HepG2 (cell line): ENCODE data around the gene ANKRD52. TPM values are rescaled to one million over a fixed set of nuclear protein-coding genes. Genes with fewer than 3 reads are reported as not detected.

ENCODE experiments used
- ATAC-seq: fragments of 200-7000 bp; cut with Tn5 transposase; 3 replicates; pipeline ENCODE4 v1.9.1; 2020; ENCODE audit warnings: mild to moderate bottlenecking, moderate library complexity
- BruUV-seq: library from RNA; stranded (reverse); fragments of 400-500 nt; replicated peaks from 2 replicates; lab custom pipeline; 2021; lab: Mats Ljungman, UMichigan
- CTCF ChIA-PET: fragments of 300-600 bp; formaldehyde crosslinking; extraction: SDS; loops from one replicate; lab custom pipeline; 2021; ENCODE audit warnings: low total read pairs, inconsistent platforms, low intra/inter-chr PET ratio; lab: Yijun Ruan, JAX
- POLR2A ChIA-PET: fragments of 350-600 bp; sonication (Branson Sonifier 250); formaldehyde crosslinking; loops from one replicate; lab custom pipeline; 2020; ENCODE audit warnings: antibody characterized with exemption, inconsistent platforms; lab: Yijun Ruan, JAX
- DNase-seq: peaks from one replicate; pipeline ENCODE4 v3.0.0-alpha.2; 2015; ENCODE audit warnings: low spot score
- FAIRE-seq: peaks from 3 replicates; lab custom pipeline; 2011; peaks lifted over from hg19 to GRCh38; lab: Jason Lieb, UNC
- H2AFZ ChIP-seq: one replicate; pipeline ENCODE4 v1.6.1; 2011; ENCODE audit warnings: low read length, inconsistent platforms
- H3K27ac ChIP-seq: fragments of 300-600 bp; 3 replicates; pipeline ENCODE4 v1.8.0; 2011; ENCODE audit warnings: mixed run types, mild to moderate bottlenecking, mixed read lengths, low read length, inconsistent platforms; ENCODE audit not compliant: insufficient read depth; ENCODE audit errors: extremely low read length
- H3K27me3 ChIP-seq, 2 experiments: fragments of 200-600 bp in 1 of 2; 2 replicates in 1 of 2; 3 replicates in 1 of 2; pipeline versions ENCODE4 v1.6.0 to v1.8.0; 2011; ENCODE audit warnings: low read length in 2 of 2, mild to moderate bottlenecking in 2 of 2, moderate library complexity in 2 of 2, inconsistent platforms in 1 of 2; ENCODE audit not compliant: insufficient read depth in 2 of 2, control insufficient read depth in 1 of 2
- H3K36me3 ChIP-seq, 2 experiments: fragments of 200-600 bp in 1 of 2; replicated peaks in 1 of 2; 2 replicates in 1 of 2; 3 replicates in 1 of 2; pipeline versions ENCODE4 v1.5.1 to v1.8.0; 2011; ENCODE audit warnings: low read length in 2 of 2, inconsistent platforms in 1 of 2; ENCODE audit not compliant: insufficient read depth in 2 of 2, control insufficient read depth in 1 of 2
- H3K4me1 ChIP-seq: 2 replicates; pipeline ENCODE4 v1.5.1; 2012; ENCODE audit warnings: low read length, inconsistent platforms; ENCODE audit not compliant: insufficient read depth
- H3K4me2 ChIP-seq: 2 replicates; pipeline ENCODE4 v1.6.0; 2011; ENCODE audit warnings: low read depth, low read length, inconsistent platforms
- H3K4me3 ChIP-seq, 3 experiments: fragments of 200-600 bp in 1 of 3; sonication (generic), shearing (Covaris generic) in 1 of 3; replicated peaks in 1 of 3; 2 replicates each; pipeline ENCODE4 v1.5.1; 2011 to 2016; ENCODE audit warnings: low read length in 3 of 3, inconsistent platforms in 2 of 3, low read depth in 2 of 3, mild to moderate bottlenecking in 2 of 3, control low read depth in 1 of 3, mixed read lengths in 1 of 3; ENCODE audit not compliant: insufficient read depth in 1 of 3
- H3K79me2 ChIP-seq: one replicate; pipeline ENCODE4 v1.6.1; 2011; ENCODE audit warnings: low read length, inconsistent platforms; ENCODE audit not compliant: insufficient read depth
- H3K9ac ChIP-seq: 2 replicates; pipeline ENCODE4 v1.6.0; 2011; ENCODE audit warnings: mild to moderate bottlenecking, low read depth, low read length, inconsistent platforms; ENCODE audit not compliant: insufficient read depth
- H3K9me3 ChIP-seq: 2 replicates; pipeline ENCODE4 v1.5.1; 2012; ENCODE audit warnings: mild to moderate bottlenecking, low read length
- H4K20me1 ChIP-seq: 2 replicates; pipeline ENCODE4 v1.6.0; 2011; ENCODE audit warnings: inconsistent platforms, mild to moderate bottlenecking, low read length, moderate library complexity; ENCODE audit not compliant: insufficient read depth
- HIVEP1 ChIP-seq: sonication (generic); formaldehyde crosslinking; IDR thresholded peaks from 2 replicates; pipeline ENCODE4 v1.4.0; 2020; ENCODE audit warnings: mild to moderate bottlenecking, missing genetic modification reagents
- NRL ChIP-seq: sonication (generic); formaldehyde crosslinking; IDR thresholded peaks from 2 replicates; pipeline ENCODE4 v1.5.0; 2020; ENCODE audit warnings: missing genetic modification reagents, mild to moderate bottlenecking, moderate library complexity, borderline replicate concordance
- WGBS: methylation state at CpG from one replicate; pipeline ENCODE4 v1.1.6; 2017; ENCODE audit warnings: low lambda C conversion rate; 5-methylcytosine and 5-hydroxymethylcytosine counted together
- in situ Hi-C: cut with HindIII; loops from 2 replicates; pipeline ENCODE4 v1.10.0; 2017; ENCODE audit warnings: low pct_unique_long_range_greater_than_20kb; ENCODE audit not compliant: extremely low pct_ligation_motif_present
- intact Hi-C: fragments of 100-400 bp; cut with micrococcal nuclease; formaldehyde crosslinking; loops from one replicate; pipeline ENCODE4 v1.10.0; 2022; ENCODE audit not compliant: unreplicated experiment
- polyA plus RNA-seq, 8 experiments: library from polyadenylated mRNA; depleted of rRNA in 3 of 8; stranded (reverse) in 7 of 8; unstranded in 1 of 8; fragments of >200 nt; fragmentation: Illumina TruSeq in 4 of 8; extraction: Trizol in 4 of 8; gene quantifications; 2 replicates each; pipeline versions ENCODE4 v1.2.1 to v1.2.3, GENCODE V29; 2011 to 2016; ENCODE audit warnings: low read depth in 4 of 8, missing spikeins in 1 of 8, mixed read lengths in 1 of 8; ENCODE audit not compliant: insufficient read depth in 1 of 8
- total RNA-seq, 5 experiments: library from RNA; depleted of rRNA; stranded (reverse); fragments of >200 nt; fragmentation: Illumina TruSeq; extraction: Trizol; gene quantifications; 2 replicates each; pipeline ENCODE4 v1.2.3, GENCODE V29; 2016; ENCODE audit warnings: low read depth in 1 of 5
- TF ChIP-seq, protein P1 (sequence below): sonication (generic); formaldehyde crosslinking; IDR thresholded peaks from 2 replicates; pipeline ENCODE4 v1.9.0; 2021; ENCODE audit warnings: missing genetic modification reagents, borderline replicate concordance

The ANKRD52 gene
- total and polyA plus RNA-seq, 2 of the 13 experiments (the other 11 are each of a cell fraction or from before 2014, with no cell fraction given): 7.8 to 9.2 TPM

DNA sequence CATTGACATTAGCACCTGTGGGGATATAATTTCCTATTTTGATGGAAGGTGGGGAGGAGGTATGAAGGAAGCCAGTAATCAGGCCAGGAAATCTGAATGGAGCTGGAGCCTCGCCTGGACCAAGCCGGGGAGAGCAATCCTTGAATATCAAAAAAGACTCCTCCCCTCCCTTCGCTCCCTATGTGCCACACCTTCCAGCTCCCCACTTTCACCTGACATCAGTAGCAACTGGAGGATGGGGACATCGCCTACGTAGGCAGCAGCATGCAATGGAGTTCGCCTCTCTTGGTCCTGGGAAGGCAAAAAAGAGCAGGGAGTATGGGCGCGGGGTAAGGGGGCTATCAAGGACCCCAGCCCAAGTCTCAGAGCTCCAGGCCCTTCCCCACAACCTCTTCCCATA is 1.1 kb downstream of the ANKRD52 start:
- 87% methylated on average over 8 of the region's 8 CpGs for WGBS
- no peak overlapping the region for H2AFZ ChIP-seq
- no TSS peak for BruUV-seq

More for the DNA sequence above, 1.1 kb downstream of the ANKRD52 start:
- Histone ChIP-seq H3K4me1 (peaks cover 28% of the 10 kb centered on the region), H3K27ac (no peak overlapping the region), H3K9ac (peak overlapping the region; percentile 79), H3K27me3 (no peaks in the 10 kb centered on the region), H3K9me3 (no peaks in the 10 kb centered on the region), H3K4me2 (peak overlapping the region; percentile 77), H3K79me2 (peaks cover 10% of the 10 kb centered on the region), H3K4me3 (peak overlapping the region; percentile 74 to 96 (median 88)), H3K36me3 (peaks cover 18 to 35% of the 10 kb centered on the region in 2 experiments), H4K20me1 (no peaks in the 10 kb centered on the region)
- ATAC-seq (no peak; the same call in 2 of the 3 replicates), FAIRE-seq (no peak), DNase-seq (no peak)
- intact Hi-C loops (loop anchor here (5.0 kb wide), 1 partner anchor 35 kb away; the partner anchor contains the start of genes NABP2 and RNF41), in situ Hi-C loops (loop anchor here (5.0 kb wide), 2 partner anchors 35 to 65 kb away; partner anchors contain the start of genes NABP2 and RNF41)
- ChIA-PET CTCF (interaction anchor here (1.4 to 2.1 kb wide), 2 partner anchors 33 to 64 kb away, joined by 6 to 12 read pairs; partner anchors contain the start of gene NABP2), POLR2A (interaction anchor here (1.4 to 3.5 kb wide), 2 partner anchors 10 to 26 kb away, joined by 8 to 24 read pairs; partner anchors contain the start of gene COQ10A)
- TF ChIP-seq HIVEP1: 0 out of 2 replicates have a peak, but pooled peaks have one; percentile 5
- TF ChIP-seq, protein P1, sequence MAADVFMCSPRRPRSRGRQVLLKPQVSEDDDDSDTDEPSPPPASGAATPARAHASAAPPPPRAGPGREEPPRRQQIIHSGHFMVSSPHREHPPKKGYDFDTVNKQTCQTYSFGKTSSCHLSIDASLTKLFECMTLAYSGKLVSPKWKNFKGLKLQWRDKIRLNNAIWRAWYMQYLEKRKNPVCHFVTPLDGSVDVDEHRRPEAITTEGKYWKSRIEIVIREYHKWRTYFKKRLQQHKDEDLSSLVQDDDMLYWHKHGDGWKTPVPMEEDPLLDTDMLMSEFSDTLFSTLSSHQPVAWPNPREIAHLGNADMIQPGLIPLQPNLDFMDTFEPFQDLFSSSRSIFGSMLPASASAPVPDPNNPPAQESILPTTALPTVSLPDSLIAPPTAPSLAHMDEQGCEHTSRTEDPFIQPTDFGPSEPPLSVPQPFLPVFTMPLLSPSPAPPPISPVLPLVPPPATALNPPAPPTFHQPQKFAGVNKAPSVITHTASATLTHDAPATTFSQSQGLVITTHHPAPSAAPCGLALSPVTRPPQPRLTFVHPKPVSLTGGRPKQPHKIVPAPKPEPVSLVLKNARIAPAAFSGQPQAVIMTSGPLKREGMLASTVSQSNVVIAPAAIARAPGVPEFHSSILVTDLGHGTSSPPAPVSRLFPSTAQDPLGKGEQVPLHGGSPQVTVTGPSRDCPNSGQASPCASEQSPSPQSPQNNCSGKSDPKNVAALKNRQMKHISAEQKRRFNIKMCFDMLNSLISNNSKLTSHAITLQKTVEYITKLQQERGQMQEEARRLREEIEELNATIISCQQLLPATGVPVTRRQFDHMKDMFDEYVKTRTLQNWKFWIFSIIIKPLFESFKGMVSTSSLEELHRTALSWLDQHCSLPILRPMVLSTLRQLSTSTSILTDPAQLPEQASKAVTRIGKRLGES (CRISPR knock-in tag): no peak
- no peak for TF ChIP-seq NRL (CRISPR knock-in tag)
